ENCODE results near the gene DUOX2.
"Not testable (repeated sequence)": the region's sequence is repeated elsewhere in the genome, so short reads cannot be mapped to it uniquely, and the experiment has no call there.

DUOX2 gene

GRCh38 chr15:45118131-45118588, 4.2 kb upstream of the DUOX2 start:
- DNase-seq: peak; percentile 61

DNA sequence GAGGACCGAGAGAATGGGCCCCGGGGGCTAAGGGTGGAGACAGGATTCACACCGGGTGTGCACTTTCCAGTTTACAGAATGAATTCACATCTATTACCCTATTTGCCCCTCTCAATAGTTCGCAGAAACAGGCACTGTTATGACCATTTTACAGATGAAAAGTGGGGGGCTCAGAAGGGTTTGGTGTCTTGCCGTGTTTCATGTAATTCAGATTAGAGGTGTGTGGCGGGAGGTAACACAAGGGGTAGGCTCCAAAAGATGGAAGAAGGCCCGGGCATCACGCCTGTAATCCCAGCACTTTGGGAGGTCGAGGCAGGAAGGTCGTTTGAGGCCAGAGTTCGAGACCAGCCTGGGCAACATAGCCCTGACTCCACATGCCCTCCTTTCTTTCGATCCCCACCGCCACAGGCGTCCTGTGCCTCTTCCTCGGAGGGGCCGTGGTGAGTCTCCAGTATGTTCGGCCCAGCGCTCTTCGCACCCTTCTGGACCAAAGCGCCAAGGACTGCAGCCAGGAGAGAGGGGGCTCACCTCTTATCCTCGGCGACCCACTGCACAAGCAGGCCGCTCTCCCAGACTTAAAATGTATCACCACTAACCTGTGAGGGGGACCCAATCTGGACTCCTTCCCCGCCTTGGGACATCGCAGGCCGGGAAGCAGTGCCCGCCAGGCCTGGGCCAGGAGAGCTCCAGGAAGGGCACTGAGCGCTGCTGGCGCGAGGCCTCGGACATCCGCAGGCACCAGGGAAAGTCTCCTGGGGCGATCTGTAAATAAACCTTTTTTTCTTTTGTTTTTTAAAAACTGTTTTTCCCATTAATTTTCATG, 3.5 kb upstream of the DUOX2 start:
- DNase-seq: no peak

- no peak for DNase-seq
Observed at GRCh38 chr15:45116482-45117307, 2.7 kb upstream of the DUOX2 start.

DNA sequence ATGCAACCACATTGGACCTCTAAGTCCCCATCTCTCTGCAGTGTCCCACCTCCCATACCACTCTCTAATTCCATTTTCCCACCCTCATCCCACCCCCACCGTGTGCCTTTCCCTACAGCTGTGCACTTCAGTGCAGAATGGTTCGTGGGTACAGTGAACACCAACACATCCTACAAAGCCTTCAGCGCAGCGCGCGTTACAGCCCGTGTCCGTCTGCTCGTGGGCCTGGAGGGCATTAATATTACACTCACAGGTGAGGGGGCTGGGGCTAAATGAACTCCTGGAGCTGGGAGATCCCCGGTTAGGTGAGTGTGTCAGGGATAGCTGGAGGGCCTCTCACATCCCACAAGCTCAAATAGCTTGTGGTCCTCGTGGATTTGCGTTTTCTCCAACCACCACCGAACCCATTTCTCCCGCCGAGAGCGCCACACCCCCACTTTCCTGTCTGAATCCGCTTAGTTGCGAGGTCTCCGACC, 2.1 kb upstream of the DUOX2 start:
- DNase-seq: no peak

GRCh38 chr15:45115312-45115820, 1.4 kb upstream of the DUOX2 start:
- no peak for DNase-seq

- DNase-seq: no peak
Observed at GRCh38 chr15:45114751-45115085, 746 bp upstream of the DUOX2 start.

- DNase-seq: no peak
Observed at GRCh38 chr15:45113380-45113990, 487 bp downstream of the DUOX2 start.

DNA sequence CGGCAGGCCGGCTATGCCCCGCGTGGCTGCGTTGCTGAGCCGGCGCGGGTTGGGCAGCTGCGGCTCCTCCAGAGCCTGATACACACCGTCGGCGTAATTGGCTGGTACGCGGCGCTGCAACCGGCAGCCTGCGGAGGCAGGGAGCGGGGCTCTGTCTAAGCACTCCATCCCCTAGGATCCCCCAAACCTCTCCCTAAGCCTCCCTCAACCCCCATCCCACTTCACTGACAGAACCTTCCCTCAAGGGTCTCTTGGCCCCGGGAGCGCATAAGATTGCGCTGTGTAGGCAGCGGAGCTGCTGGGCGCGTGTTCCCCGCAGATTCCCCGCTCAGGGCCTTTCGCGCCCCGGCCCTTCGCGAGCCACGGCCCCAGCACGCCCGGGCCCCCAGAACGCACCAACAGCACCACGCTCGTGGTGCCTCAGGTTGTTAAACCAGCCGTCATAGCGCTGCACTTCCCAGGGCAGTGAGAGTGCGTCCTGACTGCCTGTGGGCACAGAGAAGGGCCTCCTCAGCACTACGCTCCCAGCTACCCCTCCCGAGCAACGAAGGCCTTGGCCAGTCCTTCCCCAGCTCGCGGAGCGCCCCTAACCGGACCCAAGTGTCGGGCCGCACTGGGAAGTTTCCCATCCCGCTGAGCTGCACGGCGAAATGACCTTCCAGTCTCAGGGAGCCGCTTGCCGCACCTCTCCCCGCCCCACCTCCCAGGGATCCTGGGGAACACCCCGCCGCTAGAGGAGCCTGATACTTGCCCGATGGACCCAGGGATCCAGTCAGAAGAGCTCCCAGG, 1.2 kb downstream of the DUOX2 start:
- DNase-seq: no peak

DNA sequence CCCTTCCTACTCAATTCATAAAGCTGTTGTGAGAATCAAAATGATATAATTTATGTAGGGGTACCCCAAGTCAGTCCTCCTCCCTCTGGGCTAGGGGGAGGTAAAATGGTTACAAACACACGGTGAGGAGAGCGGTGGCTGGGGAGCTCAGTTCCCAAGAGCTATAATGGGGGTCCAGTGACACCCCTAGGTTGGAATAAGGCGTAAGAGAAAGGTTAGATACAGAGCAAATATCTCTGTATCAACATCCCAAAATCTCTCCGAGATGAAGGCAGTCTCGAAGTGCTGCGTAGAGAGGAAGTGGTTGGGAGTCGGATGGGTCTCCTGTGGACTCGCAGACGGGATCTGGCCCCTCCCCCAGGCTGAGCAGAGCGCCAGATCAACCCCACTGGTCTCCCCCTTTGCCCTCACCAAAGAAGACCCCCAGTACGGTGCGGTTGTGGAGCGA, 1.8 kb downstream of the DUOX2 start:
- no peak for DNase-seq

DNA sequence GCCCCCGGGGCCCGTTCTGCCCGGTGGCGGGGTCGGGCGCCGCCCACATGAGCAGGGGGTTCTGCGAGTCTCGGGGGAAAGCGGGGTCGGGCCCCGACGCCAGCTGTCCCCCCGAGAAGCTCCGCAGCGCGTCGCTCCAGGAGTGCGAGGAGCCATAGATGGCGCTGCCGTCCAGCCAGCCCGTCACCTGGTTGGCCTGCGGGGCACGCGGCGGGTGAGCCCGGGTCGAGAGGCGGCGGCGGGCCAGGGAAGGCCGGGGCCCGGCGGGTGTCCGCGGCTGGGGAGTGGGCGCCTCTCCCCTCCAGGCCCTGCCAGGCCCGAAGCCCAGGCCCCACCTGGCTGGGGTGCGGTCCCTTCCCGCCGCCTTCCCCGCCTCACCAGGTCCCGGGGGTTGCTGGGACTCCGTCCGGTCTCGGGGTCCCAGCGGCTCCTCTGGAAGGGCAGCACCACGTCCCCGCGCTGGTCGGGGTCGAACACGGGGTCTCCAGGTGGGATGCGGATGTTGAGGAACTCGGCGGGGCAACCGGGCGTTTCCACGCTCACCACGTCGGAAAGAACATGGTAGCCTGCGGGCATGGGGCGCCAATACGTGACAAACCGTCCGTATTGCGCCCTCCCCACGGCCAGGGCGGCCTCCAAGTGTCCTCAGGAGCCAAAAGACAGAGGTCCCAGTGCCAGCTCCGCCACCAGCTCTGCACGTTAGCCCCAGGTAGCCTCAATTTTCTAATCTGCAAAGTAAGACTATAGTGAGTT, 2.4 kb downstream of the DUOX2 start:
- DNase-seq: no peak

DNA sequence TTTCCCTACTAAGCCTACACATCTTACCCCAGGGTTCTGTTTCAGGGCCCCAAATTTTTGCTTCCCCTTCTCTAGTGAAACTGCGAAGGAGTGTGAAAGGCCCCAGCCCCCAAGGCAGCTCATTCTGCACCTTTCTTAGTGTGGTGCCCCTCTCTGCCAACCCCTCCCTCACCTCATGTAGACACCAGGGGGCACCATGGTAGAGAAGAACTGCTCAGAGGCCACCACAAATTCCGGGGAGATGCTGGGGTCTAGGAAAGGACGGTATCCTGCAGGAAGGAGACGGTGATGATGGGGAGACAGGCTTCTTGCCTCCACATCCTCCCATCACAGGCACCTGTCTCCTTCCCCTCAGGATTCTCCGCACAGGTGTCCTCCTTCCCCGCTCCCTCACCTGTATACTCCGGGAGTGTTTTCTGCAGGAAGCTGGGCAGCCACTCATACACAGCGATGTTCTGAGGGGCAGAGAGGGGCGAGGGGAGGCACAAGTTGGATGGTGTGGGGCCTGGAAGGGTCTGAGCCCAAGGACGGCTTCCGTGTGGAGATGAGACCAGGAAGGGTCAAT, 3.6 kb downstream of the DUOX2 start:
- DNase-seq: no peak

DNA sequence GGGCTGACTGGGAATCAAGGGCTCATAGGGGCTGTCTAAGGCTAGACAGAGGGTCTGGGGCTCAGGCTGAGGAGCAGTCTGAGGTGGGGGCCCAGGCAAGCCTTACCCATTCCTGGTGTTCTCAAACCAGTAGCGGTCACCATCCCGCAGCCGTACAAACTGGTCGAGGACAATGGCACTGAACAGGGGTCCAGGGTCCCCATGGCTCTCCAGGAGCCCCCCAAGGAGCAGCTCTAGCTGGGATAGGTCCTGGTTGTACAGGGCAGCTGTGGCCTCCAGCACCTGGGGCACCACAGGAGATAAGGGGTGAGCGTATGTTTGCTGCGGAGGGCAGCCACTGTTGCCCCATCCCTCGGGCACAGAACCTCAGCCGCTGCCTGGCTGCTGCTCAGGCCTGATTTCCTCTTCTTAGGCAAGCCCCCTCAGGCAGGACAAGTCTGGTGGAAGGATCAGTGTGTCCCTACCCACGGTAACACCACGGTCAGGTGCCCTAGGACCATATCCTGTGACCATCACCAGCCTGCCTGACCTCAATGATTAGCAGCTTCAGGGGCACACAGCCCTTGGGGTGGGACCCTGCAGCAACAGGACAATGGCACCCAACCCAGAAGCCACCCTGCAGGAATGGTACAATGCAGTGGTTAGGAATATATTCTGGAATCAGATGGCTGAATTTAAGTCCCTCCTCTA, 5.9 kb downstream of the DUOX2 start:
- DNase-seq: no peak

DNA sequence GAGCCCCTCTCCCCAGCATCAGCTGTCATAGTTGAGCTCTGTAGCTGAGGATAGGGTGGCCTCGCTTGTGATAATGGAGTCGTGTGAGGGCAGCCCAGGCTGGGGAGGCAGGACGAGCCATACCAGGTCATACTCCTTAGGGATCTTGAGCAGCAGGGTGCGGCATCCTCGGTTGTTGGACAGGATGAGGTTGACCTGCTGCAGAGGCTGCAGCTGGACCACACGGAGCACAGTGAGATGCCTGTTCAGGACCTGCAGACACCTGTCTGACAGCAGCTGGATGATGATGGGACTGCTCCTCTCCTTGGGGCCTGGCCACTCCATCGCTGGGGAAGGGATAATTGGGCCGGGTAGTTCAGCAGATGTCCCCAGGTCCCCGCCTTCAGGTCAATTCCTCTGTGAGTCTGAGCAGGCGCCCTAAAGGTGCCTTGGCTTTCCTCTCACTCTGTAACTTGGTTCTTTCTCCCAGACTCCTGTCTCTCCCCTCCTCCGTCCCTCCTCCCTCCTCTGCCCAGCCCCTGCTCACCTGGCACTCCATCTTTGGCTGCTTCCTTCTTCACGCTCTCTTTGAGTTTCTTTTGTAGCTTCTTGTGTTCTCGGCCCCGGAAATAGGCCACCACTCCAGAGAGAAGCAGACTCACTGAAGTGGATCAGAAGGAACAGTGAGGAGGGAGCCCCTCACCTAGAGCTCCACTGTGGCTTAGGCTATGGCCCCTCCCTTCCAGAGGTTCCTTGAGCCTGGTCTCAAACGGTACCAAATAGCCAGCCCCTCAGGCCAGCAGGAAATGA, 7.8 kb downstream of the DUOX2 start:
- no peak for DNase-seq

DNA sequence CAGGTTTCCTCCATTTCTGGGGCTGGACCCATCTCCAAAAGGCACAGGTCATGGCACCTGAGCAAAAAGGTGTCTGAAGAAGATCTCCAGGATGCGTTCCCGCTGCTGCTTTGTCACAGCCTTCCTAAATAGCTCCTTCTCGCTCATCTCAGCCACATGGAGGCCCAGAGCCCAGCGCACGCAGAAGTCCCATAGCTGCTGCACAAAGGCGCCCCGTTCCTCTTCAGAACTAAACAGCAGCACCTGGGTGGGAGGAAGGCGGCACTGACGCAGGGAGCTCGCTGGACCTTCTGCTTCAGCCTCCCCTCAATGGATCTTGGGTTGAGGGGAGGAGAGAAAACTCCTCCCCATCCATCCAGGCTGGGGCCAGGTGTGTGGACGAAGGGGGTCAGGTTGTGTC, 8.4 kb downstream of the DUOX2 start:
- no peak for DNase-seq

DNA sequence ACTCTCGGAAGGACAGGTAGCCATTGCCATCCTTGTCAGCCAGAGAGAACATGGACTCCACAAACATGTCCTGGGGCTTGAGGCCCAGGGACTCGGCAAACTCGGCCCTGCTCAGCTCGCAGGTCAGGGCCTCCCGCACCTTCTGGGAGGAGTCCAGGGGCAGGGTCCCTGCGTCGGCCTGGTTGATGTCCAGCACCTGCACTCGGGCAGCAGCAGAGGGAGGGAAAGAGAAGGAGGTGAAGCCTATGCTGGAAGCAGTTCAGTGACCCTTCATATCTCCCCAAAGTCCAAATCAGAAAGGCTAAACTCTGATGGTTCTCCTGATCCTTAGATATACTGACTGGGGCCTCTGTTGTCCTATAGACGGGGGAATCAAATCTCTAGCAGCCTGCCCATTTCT, 9.8 kb downstream of the DUOX2 start:
- DNase-seq: not testable (repeated sequence)

- DNase-seq: no peak
Observed at GRCh38 chr15:45102226-45102625, 11.7 kb downstream of the DUOX2 start.

- DNase-seq: no peak
Observed at GRCh38 chr15:45101749-45102148, 12.2 kb downstream of the DUOX2 start.

- no peak for DNase-seq
Observed at GRCh38 chr15:45100884-45101625, 12.9 kb downstream of the DUOX2 start.

GRCh38 chr15:45099549-45100165, 14.3 kb downstream of the DUOX2 start:
- DNase-seq: no peak

Data from NCI-H510A treated with DMSO at 0.1 percent for 48 hours (cell line).